Cardiac muscle cell (in vitro differentiated cells and primary cell): ENCODE data around the gene OSMR. TPM values are rescaled to one million over a fixed set of nuclear protein-coding genes. Genes with fewer than 3 reads are reported as not detected.

ENCODE experiments used
- DNase-seq, 2 donors: peaks; one replicate each; pipeline versions ENCODE4 v3.0.0 to v3.0.0-alpha.2; 2010 to 2017; ENCODE audit warnings: low read depth in 1 of 2, low spot score in 1 of 2
- H3K27ac ChIP-seq: fragments of 200-600 bp; sonication (generic); 2 replicates; pipeline ENCODE4 v1.5.1; 2016
- H3K27me3 ChIP-seq: fragments of 200-600 bp; sonication (generic); 2 replicates; pipeline ENCODE4 v1.6.0; 2016; ENCODE audit warnings: control low read depth
- H3K36me3 ChIP-seq: fragments of 200-600 bp; sonication (generic); 2 replicates; pipeline ENCODE4 v1.5.1; 2016; ENCODE audit warnings: control low read depth
- H3K4me1 ChIP-seq: fragments of 200-600 bp; sonication (generic); 2 replicates; pipeline ENCODE4 v1.8.1; 2017; ENCODE audit warnings: low read depth, mild to moderate bottlenecking, mixed run types
- H3K4me3 ChIP-seq: fragments of 200-600 bp; sonication (generic); 2 replicates; pipeline ENCODE4 v1.5.1; 2016; ENCODE audit warnings: mild to moderate bottlenecking
- H3K9me3 ChIP-seq: fragments of 200-600 bp; sonication (generic); 2 replicates; pipeline ENCODE4 v1.5.1; 2017; ENCODE audit warnings: low read depth, mild to moderate bottlenecking, control low read depth
- polyA plus RNA-seq: library from polyadenylated mRNA; unstranded; fragments of >200 nt; fragmentation: Nextera tagmentation; extraction: Ambion mirVana; gene quantifications from 2 replicates; pipeline ENCODE4 v1.2.1, GENCODE V29; 2016
- total RNA-seq: library from RNA; depleted of rRNA; stranded (reverse); fragments of >200 nt; gene quantifications from 2 replicates; pipeline ENCODE4 v1.2.3, GENCODE V29; 2016
- TF ChIP-seq, protein P1 (sequence below): IDR thresholded peaks from 2 replicates; pipeline ENCODE4 v1.5.1; 2012; ENCODE audit warnings: low read depth, mild to moderate bottlenecking, low read length

OSMR gene
- total and polyA plus RNA-seq, 2 experiments from 2014 or later: 0.43 TPM; not detected in 1

DNA sequence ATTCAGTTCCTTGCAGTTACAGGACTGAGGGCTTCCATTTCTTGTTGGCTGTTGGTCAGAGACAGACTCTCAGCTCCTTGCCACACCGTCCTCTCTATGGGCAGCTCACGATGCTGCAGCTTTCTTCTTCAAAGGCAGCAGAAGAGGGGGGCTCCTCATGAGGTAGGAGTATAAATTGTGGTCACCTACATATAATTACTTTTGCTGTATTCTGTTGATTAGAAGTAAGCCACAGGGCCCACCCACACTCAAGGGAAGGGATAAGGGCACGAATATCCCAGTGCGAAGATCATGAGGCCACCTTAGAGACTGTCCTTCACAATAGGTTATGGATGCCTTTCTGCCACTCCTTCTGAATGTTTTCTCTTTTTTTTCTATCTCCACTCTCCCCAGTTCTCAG, 43.7 kb upstream of the OSMR start:
- H3K4me3 ChIP-seq: no peak overlapping the region
- no peaks in the 10 kb centered on the region for H3K9me3 ChIP-seq
- H3K4me1 ChIP-seq: no peaks in the 10 kb centered on the region
- TF ChIP-seq, protein P1, sequence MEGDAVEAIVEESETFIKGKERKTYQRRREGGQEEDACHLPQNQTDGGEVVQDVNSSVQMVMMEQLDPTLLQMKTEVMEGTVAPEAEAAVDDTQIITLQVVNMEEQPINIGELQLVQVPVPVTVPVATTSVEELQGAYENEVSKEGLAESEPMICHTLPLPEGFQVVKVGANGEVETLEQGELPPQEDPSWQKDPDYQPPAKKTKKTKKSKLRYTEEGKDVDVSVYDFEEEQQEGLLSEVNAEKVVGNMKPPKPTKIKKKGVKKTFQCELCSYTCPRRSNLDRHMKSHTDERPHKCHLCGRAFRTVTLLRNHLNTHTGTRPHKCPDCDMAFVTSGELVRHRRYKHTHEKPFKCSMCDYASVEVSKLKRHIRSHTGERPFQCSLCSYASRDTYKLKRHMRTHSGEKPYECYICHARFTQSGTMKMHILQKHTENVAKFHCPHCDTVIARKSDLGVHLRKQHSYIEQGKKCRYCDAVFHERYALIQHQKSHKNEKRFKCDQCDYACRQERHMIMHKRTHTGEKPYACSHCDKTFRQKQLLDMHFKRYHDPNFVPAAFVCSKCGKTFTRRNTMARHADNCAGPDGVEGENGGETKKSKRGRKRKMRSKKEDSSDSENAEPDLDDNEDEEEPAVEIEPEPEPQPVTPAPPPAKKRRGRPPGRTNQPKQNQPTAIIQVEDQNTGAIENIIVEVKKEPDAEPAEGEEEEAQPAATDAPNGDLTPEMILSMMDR: no peak
- no peak overlapping the region for H3K27ac ChIP-seq
- no peaks in the 10 kb centered on the region for H3K27me3 ChIP-seq
- no peaks in the 10 kb centered on the region for H3K36me3 ChIP-seq
- no peak for DNase-seq

DNA sequence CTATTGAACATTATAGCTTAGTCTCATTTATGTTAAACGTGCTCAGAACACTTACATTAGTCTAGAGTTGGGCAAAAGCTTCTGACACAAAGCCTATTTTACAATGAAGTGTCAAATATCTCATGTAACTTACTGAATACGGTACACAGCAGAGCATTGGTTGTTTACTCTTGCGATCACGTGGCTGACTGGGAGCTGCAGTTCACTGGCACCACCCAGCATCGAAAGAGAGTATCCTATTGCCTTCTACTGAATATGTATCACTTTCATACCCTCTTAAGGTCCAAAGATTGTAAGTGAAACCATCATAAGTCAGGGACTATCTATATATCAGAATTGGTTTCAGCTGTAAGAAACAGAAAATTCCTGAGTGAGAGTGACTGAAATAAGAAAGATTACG, 42.6 kb upstream of the OSMR start:
- Histone ChIP-seq H3K27ac (no peak overlapping the region), H3K9me3 (no peaks in the 10 kb centered on the region), H3K4me3 (no peak overlapping the region), H3K4me1 (no peaks in the 10 kb centered on the region), H3K36me3 (no peaks in the 10 kb centered on the region), H3K27me3 (no peaks in the 10 kb centered on the region)
- DNase-seq: no peak
- TF ChIP-seq, protein P1: no peak

DNA sequence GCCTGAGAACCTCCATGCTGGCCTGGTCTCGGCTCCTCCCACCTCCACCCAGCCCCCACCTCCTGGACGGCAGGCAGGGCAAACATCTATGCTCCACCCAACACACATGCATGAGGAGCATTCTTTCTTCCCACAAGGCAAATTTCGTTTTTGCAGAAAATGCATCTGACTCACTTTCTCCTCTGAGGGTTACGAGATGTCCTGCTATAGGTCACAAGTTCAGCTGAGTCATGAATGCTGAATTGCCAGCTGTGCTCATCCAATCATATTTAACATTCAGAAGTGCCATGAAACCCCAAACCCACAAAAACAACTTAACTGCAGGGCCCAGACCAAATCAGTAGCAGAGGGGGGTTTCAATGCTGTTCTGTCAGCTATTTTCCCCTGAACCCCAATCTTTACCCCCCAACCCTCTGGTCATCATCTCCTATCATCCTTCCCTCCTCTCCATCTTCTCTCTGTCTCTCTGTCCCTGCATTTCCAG, 39.0 kb upstream of the OSMR start:
- DNase-seq: peak in 1 of 2 donors; percentile 95
- TF ChIP-seq, protein P1: no peak
- no peaks in the 10 kb centered on the region for H3K9me3 ChIP-seq
- H3K4me3 ChIP-seq: no peak overlapping the region
- H3K4me1 ChIP-seq: no peaks in the 10 kb centered on the region
- no peak overlapping the region for H3K27ac ChIP-seq
- no peaks in the 10 kb centered on the region for H3K27me3 ChIP-seq
- no peaks in the 10 kb centered on the region for H3K36me3 ChIP-seq

DNA sequence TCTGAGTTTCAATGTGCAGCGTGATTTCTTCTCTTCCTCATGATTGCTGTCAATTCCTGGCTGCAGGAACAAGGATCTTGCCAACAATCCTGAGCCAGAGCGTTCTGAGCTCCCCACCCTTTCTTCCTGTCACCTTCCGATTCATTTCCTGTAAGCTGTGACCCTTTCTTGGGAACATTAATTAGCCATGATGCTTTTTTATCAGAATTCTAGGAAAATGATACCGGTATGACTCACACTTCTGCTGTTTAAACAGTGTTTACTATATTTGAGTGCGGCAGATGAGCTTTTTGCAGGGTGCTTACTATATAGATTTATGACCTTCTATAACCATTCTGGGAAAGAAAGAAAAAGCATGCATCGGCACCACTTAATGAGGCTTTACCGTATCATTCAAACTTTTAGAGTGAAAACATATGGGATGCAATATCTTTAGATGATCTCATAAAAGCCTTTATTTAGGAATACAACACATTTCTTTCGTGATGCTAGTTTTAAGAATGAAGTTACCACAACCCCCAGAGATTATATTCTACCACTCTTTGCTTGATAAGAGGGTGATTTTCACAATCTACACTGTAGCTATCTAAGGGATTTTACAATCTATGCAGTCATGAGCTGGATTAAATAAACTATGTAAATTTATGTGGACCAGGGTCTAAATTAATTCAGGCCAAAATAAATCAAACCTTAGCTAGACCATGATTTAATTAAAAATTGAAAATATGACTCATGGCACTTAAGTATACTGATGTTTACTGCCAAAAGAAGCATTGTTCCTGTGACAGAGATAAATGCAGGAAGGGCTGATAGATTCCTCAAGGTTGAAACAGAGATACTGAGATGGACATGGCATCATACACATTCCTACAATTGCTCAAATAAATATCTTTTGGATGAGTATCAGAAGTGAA, 38.0 kb upstream of the OSMR start:
- Histone ChIP-seq H3K36me3 (no peaks in the 10 kb centered on the region), H3K4me3 (no peak overlapping the region), H3K27me3 (no peaks in the 10 kb centered on the region), H3K27ac (no peak overlapping the region), H3K4me1 (no peaks in the 10 kb centered on the region), H3K9me3 (no peaks in the 10 kb centered on the region)
- DNase-seq: peak in 1 of 2 donors; percentile 59
- TF ChIP-seq, protein P1: no peak

DNA sequence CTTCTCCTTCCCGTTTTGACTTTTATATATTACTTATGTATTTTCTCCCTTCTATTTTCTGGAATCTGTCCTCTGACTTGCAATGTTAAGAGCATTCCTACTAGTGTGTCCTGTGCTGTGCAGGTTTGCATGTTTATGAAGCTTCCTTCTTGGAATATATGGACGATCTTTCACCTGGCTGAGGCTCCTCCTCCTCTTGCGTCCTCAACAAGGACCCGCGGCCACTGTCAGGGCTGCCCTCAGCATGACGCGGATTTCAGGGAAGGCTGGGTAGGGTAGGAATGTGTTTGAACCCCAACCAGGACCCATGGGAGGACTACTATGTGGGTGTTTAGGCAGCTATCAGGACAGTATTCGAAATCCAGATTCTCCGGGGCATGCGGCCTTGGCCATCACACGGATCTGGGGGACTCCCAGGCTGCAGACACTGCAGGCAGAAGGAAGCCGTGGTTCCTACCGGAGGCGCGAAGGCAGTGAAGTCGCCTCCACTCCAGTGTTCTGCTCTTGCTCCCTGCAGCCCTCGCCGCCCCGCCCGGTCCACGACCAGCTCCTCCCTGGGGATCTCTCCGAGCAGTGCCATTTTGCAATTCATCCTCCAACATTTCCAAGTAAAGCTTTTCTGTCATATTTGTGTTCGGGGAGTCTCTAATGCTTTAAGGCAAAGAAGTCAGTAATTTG, 37.0 kb upstream of the OSMR start:
- no peaks in the 10 kb centered on the region for H3K27me3 ChIP-seq
- H3K36me3 ChIP-seq: no peaks in the 10 kb centered on the region
- no peak overlapping the region for H3K27ac ChIP-seq
- no peak for DNase-seq
- H3K4me3 ChIP-seq: no peak overlapping the region
- H3K9me3 ChIP-seq: no peaks in the 10 kb centered on the region
- no peaks in the 10 kb centered on the region for H3K4me1 ChIP-seq
- TF ChIP-seq, protein P1: no peak
